G401.6 (cell line): Measurements from ENCODE around the gene TIAM2.

Source experiments
- FAIRE-seq: peaks from 2 replicates; lab custom pipeline; 2012; peaks lifted over from hg19 to GRCh38; lab: Jason Lieb, UNC

The TIAM2 gene

DNA sequence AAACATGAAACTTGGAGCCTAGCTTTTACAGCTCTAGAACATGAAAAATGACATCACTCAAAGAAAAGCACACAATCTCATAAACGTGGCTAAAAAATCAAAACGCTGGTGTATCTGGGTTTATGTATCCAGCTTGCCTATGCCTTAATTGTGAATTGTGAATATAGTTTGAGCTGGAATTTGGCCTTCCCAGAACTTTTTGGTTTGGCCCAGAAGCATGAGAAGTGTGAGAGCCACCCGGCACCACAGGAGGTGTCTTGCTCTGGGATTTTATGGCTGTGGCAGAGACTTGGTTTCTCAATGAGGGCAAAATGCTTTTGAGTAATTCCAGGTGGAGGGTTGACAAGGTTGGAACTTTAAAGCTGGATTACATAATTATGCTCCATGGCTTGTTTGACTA is 69.2 kb downstream of the TIAM2 start:
- FAIRE-seq, result no peak

DNA sequence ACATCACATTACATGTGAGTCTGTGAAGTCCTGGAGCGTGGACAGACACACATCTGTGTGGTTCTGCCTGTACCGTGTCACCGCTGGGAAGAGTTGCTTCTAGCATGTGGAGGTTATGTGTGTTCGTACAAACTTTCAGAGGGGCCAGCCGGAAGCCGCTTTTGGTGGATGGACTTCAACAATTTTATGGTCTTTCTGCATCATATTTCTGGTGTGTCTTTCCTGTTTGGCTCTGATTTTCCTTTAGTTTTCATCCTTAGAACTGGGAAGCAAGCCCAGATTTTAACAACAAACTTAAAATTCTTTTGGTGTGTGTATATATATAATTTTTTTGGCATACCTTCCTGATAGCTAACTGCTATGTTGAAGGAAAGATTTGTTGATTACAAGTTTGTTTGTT is 71.2 kb downstream of the TIAM2 start:
- no peak for FAIRE-seq

- no peak for FAIRE-seq
Observed at GRCh38 chr6:155066921-155067680, 72.0 kb downstream of the TIAM2 start.

DNA sequence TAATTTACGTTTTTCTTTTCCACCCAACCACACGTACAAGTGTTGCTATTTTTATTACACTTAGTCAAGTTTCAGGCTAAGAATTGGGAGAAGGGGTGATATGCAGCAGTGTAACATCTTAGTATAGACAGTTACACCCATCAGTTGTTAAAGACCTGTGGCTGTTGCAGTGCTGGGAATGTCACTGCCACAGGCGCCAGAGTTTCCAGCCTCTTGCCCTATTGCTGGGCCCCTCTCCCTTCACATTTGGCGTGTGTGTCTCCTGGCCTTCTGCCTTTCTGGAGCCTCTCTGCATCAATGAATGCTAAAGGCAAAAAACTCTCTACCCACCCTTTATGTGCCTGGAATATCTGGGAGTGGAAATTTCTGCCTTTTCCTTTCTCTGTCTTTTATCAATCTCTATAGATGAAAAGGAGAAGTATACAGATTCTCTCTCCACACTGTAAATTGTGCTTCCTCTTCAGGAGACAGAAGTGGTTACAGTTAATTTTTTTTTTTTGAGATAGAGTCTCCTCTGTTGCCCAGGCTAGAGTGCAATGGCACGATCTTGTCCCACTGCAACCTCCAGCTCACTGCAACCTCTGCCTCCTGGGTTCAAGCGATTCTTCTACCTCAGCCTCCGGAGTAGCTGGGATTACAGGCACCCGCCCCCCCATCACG is 73.0 kb downstream of the TIAM2 start:
- no peak for FAIRE-seq

- FAIRE-seq, result no peak
Observed at GRCh38 chr6:155069543-155069942, 74.4 kb downstream of the TIAM2 start.

DNA sequence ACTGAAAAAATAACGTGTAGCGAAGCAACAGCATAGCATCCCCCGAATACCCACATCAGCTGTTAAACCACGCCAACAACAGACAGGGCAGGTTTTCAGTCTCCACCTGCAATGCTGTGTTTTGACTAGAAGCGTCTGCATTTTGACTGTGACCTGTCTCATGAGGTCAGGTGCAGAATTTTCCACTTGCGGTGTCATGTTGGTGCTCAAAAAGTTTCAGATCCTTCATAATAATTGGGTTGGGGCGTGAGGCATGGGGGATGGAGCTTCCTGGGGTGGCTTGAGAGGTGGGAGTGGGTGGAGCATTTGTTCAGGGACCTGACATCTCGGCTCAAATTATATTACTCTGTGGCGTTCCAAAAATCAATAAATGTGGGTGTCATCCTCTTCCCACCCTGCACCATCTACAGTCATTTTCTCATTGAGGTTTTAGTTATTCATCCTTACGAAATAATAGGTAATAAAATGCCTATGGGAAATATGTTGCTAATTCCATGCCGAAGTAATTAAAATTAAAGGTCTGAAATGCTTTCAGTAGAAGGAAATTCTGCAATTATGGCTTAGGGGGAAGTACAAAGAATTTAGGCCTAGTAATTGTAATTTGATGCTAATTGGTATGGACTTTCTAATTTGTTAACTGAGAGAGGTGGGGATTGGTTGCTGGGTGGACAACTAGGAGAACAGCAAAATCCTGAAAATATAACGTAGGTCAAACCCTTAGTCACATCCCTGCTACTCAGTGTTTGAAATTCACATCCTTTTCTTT is 81.0 kb downstream of the TIAM2 start:
- no peak for FAIRE-seq

DNA sequence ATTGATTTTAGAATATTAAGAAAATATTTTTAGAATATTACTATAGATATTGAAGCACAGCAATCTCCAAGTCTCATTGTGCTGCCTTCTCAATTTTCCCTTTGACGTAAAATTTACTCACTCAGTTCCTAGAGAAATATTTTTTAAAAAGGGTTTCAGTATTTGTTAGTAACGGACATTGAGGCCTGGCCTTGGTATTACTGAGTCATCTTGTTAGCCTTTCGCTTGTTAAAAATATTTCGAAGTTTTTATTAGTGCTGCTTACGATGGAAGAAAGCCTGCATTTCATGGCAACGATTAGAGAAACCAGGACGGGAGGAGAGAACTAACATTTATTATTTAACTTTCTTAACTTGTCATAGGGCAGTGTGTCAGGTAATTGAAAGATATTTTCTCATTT is 82.2 kb downstream of the TIAM2 start:
- no peak for FAIRE-seq

GRCh38 chr6:155077784-155078183 is 82.7 kb downstream of the TIAM2 start:
- no peak for FAIRE-seq

GRCh38 chr6:155078331-155078745 is 83.2 kb downstream of the TIAM2 start:
- FAIRE-seq, result no peak

DNA sequence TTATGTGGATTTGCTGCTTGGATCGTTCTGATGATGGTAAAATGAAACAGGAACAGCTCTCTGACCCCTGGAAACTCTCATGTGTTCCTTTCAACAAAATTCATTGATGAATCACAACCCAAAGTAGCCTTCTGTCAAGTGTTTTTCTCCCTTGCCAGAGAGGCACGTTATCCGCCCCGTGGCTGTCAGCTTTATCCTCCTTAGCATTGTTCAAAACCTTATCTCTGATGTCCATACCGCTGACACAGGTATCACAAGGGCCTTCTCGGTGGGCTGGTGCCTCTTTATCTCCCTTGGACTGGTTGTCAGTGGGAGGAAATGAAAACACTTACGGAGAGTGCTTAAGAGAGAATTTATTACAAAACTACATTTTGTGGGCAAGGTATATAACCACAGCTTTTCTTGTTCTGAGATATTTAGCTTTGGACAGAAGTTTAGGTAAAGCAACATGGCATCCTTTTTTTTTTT is 84.9 kb downstream of the TIAM2 start:
- FAIRE-seq, result no peak

- no peak for FAIRE-seq
Observed at GRCh38 chr6:155080881-155081845, 86.0 kb downstream of the TIAM2 start.

- no peak for FAIRE-seq
Observed at GRCh38 chr6:155084431-155085123, 89.5 kb downstream of the TIAM2 start.

- FAIRE-seq, result no peak
Observed at GRCh38 chr6:155085582-155086257, 90.6 kb downstream of the TIAM2 start.

- FAIRE-seq, result no peak
Observed at GRCh38 chr6:155088856-155089255, 93.7 kb downstream of the TIAM2 start.

DNA sequence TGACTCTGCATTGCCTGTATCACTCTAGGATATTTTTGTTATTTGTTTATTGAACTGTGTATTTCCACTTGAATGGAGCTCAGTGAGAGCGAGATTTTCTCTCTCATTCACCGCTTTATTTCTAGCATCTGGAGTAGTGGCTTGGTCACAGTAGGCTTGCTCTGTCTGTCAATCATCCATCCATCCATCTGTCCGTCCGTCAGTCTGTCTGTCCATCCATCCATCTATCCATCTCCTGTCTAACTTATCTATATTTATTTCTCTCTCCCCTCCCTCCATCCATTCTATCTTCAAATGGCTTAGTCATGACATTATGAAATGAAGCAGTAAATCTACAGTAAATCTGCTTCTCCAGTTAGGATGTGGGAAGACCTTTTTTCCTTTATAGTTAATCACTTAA is 94.6 kb downstream of the TIAM2 start:
- no peak for FAIRE-seq

DNA sequence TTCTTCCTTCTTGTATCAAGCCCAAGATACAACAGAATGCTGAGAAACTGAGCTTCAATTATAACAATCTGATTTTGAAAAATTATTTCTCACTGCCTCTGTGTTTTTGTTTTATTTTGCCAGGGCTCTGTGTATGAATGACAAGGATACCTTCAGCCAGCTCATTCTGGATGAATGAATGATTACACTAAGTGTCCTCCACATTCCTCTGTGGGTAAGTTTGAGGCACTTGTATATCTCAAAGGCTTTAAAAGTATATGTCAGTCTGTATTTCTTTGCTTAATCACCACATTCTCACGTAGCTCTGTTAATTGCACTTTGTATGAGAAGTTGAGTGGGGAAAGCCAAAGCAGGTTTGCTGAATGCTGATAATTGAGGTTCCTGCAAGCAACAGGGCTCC is 95.1 kb downstream of the TIAM2 start:
- FAIRE-seq, result no peak

GRCh38 chr6:155091756-155092155 is 96.6 kb downstream of the TIAM2 start:
- no peak for FAIRE-seq

- FAIRE-seq, result no peak
Observed at GRCh38 chr6:155093430-155093829, 98.3 kb downstream of the TIAM2 start.

GRCh38 chr6:155100087-155100486 is 105.0 kb downstream of the TIAM2 start:
- FAIRE-seq, result no peak

DNA sequence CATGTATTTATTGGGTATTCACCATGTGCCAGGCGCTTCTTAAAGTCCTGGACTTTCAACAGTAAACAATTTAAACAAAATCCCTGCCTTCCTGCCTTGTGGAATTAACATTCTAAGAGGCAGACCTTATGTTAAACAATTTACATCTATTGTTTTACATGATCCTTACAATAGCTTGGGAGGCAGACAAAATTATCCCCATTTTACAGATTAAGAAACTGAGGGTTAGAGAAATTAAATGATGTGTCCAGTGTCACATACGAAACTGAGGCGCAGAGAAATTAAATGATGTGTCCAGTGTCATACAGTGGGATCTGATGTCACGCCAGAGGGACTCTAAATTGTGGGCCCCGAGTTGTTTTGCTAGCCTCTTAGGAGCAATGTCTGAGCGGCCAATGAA is 105.5 kb downstream of the TIAM2 start:
- no peak for FAIRE-seq
